HG03095 (cell line): ENCODE data around the gene ZBP1.

Experiments
- ATAC-seq: cut with Tn5 transposase; IDR thresholded peaks from one replicate; pipeline ENCODE4 v1.9.1; 2021; ENCODE audit warnings: moderate library complexity; ENCODE audit not compliant: unreplicated experiment

Gene ZBP1

DNA sequence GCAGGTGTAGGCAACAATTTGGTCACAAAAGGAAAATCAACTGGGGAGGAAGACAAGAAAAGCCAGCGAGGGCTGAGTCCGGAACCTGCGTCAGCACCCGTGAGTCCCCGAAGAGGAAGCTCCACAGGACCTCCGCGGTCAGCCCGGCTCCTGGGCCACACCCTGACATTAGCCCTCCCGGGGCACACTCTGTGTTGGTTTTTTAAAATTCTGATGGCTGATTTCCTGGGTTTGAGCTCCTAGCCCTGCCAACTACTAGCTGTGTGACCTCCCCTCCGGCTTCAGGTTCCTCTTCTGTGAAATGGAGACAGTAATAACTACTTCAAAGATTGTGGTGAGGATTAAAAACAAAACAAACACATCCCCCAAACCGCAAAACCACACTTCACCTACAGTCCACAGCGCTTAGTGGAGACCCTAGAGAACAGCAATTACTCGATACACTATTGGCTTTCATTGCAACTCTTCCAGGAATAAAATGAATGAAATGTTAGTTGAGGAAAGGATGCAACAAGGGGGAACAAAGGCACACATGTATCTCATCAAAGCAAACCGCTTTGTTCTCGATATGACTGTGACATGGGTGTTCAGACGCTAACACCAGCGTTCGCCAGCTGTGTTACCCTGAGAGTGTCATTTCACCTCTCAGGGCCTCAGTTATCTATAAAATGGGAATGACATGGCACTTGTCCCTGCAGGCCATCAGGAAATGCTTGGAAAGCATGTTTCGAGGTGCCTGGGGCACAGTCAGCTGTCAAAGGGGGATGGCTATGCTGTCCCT lies 985 bp downstream of the ZBP1 start:
- ATAC-seq: peak; percentile 64

DNA sequence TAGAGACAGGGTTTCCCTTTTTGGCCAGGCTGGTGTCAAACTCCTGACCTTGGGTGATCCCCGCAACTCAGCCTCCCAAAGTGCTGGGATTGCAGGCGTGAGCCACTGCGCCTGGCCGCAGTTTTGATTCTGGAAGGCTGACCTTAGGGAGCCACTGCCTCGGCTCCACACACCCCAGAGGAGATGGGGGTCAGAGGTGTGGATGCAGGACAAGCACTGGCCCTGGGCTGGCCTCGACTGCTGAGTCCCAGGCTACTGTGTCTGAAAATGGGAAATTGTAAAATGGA lies 1.5 kb downstream of the ZBP1 start:
- ATAC-seq: no peak

DNA sequence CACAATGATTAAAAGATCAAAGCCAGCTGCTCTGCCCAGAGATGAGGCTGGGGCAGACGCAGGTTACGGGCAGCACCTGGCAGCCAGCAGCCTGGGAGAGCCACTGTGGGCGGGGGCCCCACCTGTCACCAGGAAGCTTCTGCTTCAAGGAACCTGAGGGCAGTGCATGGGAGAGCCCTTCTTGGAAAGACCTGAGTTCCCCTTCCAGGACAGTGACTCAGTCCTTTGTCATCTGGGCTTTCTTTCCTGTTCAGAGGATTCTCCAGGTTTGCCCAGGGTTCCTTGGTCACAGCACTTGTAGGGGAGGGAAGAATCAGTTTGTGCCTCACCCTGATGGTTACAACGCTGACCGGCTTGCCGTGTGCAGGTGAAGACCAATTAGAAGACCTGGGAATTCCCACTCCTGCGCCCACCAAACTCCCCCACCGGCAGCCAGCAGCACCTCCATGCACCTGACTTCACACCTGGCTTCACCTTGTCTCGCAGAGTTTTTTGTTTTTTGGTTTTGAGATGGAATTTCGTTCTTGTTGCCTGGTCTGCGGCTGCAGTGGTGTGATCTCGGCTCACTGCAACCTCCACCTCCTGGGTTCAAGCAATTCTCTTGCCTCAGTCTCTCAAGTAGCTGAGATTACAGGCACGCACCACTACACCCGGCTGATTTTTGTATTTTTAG lies 2.0 kb downstream of the ZBP1 start:
- no peak for ATAC-seq

DNA sequence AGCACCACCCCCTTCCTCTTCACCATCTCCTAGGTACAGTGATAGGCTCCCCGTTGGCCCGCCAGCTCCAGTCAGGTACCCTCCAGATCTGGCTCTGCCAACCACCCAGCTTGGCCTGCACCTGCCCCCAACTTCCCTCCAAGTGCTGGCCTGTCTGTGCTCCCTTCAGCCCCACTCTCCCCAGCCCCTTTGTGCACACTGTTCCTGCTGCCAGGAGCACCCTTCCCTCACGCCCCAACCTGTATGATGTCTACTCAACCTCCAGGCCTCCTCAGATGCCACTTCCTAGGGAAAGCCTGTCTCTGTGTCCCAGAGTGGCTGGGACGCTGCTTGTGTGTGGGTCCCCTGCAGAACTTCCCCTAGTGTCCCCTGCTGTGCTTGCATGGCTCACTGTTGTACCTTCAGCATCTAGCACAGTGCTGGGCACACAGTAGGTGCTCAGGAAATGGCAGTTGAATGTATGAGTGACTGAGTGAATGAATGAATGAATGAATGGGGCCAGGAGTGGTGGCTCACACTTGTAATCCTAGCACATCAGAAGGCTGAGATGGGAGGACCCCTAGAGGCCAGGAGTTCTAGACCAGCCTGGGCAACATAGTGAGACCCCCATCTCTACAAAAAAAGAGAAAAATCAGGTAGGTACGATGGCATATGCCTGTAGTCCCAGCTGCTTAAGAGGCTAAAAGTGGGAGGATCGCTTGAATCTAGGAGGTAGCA lies 3.0 kb downstream of the ZBP1 start:
- ATAC-seq: no peak

DNA sequence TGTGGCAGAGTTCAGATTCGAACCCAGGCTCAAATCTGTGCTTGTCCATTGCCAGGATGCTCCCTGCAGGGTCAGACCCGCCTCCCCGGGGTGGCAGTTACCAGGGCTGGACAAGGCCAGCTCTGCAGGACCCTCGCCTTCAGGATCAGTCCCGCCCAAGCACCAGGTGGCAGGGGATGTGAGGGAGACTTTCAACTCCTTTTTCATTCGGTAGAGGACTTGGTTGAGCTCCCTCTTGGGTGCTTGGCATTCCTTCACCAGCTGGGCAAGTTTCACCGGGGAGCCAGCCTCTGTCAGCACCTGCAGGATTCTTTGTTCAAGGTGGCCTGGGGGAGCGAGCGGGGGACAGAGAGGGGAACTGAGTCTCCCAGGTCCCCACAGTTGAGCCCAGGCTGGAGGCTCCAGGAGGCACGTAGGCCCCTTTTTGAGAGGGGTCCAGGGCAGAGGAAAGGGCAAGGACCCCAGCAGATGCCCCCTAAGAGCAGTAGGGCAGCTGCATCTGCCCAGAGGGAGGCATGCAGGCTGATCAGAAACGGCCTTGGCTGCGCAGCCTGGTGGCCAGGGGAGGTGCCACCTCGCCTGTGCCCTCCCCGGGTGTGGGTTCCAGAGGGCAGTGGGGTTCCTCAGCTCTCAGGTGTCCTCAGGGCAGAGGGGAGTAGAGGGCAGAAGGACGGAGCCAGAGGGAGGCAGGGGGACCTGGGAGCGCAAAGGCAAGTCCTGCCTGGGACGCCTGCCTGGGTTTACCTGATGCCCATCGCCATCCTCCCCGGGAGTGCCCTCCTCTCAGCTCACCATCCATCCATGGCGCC lies 3.9 kb downstream of the ZBP1 start:
- no peak for ATAC-seq

DNA sequence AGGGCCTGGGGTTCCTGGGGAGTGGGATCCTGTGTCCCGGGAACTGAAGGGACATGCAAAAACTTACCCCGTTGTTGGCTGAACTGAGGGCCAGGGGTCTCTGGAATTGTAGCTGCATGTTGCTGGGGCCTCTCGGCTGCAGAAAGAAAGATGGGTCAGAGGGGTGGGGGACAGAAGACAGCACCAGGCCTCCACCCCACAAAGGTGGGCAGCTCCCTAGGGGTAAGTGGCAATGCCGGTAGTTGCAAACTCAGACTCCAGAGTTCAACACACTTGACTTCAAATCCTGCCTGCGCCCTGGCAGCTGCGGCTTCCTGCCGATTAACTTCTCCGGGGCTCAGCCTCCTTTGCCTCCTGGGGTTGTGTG lies 4.8 kb downstream of the ZBP1 start:
- ATAC-seq: no peak

DNA sequence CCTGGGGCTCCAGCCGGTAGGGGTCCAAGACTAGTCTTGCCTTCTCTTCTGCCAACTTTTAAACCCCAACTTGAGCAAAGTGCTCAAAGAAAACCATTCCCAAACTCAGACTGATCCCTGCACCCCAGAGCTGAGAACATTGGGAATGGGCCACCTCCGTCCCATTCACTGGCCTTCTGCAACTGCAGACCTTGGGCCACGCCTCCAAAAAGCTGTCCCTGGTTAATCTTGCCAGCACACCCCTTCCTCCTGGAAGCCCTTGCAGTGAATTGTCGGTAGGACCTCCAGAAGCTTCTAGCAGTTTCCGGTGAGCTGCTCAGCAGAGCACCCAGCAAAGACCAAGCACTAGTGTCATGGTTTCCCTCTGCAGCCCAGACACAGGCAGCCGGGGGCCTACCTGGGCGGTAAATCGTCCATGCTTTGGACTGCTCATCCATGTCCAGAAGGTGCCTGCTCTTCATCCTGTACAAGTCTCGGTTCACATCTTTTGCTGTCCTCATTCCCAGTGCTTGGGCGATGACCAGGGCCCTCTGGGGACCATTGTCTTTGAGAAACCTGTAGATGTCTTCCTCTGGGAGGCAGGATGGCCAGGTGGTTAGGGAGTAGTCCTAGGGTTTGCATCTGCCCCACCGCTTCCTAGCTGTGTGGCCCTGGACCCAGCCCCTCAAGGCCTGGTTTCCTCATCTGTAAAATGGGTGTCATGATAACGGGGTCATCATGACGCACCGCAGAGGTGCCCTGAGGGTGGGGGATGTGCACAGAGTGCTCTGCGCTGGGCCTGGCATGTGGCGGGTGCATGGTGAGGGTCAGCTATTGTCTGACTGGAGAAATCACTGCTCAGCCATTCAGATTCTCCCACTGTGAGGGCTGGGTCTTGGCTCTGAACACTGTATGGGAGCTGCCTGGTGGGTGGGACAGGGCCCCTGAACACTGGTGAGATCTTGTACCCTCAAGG lies 5.5 kb downstream of the ZBP1 start:
- ATAC-seq: no peak

DNA sequence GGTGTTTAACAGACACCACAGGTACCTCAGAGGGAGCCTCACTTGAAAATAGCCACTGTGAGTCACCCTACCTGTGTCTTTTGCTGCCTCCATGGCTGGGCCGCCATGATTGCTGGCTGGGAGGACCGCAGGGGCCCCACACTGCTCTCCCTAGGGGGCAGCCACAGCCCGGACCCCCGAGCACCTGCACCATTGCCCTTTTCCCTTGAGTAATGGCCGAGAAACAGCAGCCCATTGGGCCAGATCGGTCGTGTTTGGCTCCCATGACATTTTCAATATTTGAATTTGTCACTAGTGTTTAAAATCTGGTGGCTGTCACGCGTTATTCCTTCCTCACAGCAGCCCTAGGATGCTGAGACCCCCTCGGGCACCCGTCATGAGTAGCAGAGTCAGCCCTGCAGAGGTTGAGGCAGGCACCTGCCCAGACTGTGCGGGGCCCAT lies 6.7 kb downstream of the ZBP1 start:
- no peak for ATAC-seq

DNA sequence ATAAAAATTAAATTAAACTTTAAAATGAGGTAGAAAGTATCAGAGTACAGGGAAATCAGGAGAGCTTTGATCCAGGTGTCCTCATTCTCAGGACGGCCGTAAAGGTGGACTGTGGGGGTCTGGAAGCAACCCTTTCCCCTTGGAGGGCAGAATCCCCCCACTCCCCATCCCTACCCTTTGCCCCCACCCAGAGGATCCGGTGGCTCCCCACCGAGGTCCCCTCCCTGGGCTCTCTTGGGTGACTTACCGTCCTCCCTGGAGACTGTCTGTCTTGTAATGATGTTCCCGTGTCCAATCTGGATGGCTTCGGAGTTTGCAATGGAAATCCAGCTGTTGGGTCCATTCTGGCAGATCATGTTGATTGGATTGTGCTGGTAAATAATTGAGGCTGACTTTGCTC lies 7.3 kb downstream of the ZBP1 start:
- ATAC-seq: no peak

DNA sequence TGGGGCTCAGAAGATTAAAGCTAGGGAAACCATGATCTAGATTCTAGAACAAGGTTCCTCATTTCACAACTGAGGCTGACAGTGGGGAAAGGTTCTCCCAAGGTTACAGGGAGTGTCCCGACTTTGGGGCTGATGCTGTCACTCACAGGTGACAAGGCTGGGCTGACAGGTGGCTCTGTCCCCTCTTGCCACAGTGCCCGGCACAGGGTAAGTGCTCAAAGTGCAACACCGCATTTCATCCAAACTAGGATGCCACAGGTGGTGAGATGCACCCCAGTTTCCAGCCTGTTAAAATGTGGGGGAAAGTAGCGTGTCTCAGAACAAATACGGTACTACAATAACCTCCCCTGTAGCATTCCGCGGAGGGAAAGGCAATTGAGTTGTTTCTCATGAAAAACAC lies 7.8 kb downstream of the ZBP1 start:
- ATAC-seq: no peak

DNA sequence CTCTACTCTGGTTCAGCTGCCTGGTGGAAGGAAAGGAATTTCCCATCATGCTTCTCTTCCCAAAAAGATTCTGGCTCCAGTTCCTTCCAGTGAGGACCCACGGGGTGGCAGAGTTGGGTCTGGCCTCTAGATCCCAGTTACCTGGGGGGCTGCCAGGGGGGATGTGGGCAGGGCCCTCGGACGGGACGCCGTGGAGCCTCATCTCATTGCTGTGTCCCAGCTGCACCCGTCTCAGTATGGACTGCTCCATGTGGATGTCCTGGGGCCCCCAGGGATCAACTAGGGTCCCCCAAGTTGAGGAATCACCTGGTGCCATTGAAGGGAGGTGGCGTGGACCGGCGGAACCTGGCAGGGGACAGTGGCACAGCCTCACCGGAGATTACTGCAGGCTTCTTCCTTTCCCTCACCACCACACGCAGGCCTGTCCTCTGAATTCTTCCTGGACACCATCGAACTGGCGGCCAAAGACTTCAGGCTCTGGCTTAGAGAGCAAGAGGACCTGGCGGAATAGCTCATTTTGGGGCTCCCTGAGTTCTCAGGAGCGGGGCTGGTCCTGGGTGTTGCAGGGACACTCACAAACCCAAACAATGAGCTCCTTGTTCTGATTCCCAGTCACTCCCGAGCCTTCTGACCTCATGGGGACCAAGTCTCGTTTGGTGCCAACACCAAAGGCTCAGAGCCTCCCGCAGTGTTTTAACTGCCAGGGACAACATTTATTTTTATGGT lies 8.5 kb downstream of the ZBP1 start:
- no peak for ATAC-seq

DNA sequence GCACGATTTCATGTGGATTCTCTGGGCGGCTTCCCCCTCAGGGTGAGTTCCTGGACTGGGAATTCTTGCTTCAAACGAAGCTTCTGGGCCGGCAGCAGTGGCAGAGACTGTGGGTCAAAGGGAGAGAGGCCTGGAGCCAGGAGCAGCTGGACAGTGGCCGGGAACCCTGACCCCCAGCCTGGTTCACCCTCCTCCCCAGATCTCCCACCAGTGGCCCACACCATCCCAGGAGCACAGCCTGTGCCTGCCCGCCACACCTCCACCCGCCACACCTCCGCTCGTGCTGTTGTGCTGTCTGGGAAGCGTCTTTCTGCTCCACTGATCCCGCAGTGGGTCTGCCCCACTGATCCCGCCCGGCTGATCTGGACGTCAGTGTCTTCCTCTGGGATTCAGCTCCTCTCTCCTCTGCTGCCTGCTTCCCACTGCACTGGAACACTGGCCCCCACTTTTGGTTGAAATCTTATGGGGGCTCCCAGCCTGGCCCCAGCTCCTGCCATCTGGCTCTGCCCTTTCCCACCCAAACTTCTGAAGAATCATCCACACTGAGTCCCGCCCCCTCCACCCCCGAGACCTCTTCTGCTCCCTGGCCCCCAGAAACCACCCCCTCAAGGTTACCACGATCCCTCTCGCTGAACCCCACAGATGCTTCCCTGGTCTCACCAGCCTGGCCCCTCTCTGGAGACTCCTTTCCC lies 9.8 kb downstream of the ZBP1 start:
- ATAC-seq: no peak

DNA sequence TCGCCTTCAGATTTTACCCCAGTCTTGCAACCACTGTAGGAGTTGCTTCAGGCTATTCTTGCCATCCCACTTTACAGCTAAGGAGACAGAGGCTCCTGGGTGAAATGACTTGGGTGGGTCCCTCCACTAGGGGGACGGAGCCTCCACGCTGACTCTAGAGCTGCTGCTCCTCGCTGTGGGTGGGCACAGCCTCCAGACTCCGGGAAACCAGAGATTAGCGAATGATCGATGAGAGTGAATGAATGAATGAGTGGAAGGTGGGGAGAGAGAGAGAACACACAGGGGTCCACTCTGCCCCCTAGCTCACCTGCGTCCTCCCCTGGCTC lies 10.4 kb downstream of the ZBP1 start:
- ATAC-seq: no peak

DNA sequence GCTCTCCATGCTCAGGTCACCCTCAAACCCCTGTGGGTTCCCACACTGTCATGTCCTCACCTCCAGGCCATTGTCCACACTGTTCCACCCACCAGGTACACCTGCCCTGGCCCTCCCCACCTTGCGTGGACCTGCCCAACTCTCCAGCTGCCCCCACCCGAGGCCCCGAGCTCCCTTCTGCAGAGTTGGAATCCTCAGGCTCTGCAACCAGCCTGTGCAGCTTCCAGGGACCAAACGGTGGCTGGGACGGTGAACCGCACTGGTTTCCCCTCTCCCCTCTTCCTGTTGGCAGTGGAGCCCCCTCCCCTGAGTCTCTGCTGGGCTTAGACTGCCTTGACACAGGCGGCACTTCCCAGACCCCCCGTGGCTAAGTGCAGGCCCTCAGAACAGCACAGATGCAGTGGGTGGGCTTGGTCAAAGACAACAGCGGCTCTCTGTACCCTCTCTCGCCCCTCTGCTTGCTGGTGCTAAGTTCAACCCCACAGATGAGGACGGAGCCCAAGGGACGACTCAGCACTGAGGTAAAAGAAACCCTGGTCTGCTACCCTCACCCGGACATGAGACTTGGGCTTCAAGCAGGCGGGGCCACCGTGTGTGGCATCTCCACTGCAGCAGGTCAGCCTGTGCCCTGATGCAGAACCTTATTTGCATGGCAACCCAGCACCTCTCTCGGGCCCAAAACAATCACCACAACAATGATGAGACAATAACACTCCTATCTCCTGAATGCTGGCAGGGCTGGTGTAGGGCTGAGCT lies 11.0 kb downstream of the ZBP1 start:
- ATAC-seq: no peak

DNA sequence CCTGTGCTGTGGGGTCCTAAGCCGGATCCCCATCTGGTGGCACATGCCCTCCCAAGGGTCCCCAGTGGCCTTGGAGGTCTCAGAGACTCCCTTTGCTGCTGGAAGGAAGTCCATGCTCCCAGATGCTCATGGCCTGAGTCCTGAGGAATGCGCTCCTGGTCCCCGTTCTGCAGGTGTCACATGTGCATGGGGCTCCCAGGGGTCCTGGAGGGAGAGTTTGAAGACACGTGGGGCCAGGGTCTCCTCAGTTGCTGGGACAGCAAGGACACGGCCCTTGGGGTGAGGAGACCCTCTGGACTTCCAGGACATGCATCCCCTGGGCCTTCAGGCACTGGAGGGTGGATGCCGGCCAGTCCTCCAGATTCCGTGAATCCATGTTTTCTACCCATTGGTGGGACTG lies 11.7 kb downstream of the ZBP1 start:
- no peak for ATAC-seq

DNA sequence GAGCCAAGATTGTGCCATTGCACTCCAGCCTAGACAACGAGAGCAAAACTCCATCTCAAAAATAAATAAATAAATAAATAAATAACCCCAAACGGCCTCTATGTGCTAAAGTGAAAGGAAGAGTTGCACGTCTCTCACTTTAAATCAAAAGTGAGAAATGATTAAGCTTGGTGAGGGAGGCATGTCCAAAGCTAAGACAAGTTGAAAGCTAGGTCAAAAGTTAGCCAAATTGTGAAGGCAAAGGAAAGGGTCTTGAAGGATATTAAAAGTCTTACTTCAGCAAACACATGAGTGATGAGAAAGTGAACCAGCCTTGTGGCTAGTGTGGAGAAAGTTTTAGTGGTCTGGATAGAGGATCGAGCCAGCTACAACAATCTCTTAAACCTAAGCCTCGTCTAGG lies 14.3 kb downstream of the ZBP1 start:
- no peak for ATAC-seq

DNA sequence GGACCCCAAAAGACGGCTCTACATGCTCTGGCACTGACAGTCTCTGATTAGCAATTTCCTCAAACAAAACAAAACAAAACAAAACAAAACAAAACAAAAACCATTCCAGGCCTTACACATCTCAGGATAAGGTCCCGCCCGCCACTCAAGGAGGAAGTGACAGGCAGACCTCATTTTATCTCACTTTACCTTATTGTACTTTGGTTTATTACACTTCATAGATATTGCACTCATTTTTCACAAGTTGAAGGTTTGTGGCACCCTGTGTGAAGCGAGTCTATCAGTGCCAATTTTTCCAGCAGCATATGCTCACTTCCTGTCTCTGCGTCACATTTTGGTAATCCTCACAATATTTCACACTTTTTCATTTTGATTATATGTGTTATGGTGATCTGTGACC lies 15.2 kb downstream of the ZBP1 start:
- no peak for ATAC-seq

DNA sequence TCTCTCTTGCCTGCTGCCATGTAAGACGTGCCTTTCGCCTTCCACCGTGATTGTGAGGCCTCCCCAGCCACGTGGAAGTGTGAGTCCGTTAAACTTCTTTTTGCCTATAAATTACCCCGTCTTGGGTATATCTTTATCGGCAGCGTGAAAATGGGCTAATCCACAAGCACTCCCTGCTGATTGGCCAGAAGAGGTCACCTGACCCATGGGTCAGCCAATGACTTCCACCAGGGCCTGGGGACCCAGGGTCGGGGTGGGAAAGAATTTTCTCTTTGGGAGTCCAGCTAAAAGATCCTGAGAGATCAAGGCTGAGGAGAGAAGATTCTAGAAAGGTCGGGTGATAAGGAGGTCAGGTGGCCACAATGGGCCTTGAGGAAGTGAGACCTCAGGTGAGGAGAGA lies 17.1 kb downstream of the ZBP1 start:
- no peak for ATAC-seq

DNA sequence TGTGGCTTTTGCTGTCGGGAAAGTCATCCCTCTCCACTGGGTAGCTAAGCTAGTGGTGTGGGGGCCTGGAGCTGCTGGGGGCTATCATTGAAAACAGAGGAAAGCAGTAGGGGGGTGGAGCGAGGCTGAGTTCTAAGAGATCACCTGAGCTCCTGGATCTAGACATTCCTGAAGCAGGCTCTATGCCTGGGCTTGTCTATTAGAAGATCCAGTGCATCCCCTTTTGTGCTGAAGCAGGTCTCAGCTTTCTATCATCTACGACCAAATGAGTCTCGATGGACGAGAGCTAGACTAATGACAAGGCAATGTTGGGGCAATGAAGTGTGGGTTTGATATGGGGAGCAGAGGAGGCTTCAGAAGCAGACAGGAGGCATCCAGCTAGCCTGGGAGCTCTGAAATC lies 18.5 kb downstream of the ZBP1 start:
- no peak for ATAC-seq
